Measurements from ENCODE around the gene BCL2L13.
"Not testable (repeated sequence)": the region's sequence is repeated elsewhere in the genome, so short reads cannot be mapped to it uniquely, and the experiment has no call there.

The BCL2L13 gene

GRCh38 chr22:17637490-17638181, 921 bp upstream of the BCL2L13 start:
- no peak for DNase-seq (ENCODE audit: low spot score)

DNA sequence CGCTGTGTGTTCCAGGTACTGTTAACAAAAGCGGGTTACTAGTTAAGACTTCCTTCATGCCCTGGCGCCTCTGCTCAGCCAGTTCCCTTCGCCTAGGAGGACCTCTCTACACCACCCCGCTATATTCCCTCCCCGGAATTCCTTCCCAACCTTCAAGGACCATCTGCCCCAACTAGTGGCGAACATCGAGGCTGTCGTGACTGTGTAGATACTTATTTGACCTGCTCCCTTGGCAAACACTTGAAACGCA, 450 bp upstream of the BCL2L13 start:
- peak; percentile 65 for DNase-seq (ENCODE audit: low spot score)

DNA sequence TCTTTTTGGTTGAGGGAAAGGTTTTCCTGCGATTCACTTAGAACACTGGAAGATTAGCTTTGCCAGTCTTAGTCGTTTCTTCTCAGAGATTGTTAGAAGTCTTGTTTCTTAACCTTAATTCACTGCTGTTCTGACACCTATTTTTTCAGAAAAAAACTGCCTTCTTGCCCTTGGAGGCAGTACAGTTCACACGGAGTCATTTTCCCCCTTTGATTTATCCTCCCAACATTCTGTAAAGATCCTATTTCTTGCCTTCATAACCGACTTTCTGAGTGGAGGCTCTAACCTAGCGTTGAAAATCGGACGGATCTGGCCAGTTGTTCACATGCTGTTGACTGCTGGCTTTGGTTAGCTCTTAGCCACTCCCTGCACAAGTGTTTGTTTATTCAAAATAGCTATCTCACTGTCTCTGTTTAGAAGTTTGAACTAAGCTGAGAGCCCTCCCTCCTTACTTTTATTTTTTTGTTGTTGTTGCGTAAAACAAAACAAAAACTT, 737 bp downstream of the BCL2L13 start:
- DNase-seq (ENCODE audit: low spot score) = peak; percentile 44

DNA sequence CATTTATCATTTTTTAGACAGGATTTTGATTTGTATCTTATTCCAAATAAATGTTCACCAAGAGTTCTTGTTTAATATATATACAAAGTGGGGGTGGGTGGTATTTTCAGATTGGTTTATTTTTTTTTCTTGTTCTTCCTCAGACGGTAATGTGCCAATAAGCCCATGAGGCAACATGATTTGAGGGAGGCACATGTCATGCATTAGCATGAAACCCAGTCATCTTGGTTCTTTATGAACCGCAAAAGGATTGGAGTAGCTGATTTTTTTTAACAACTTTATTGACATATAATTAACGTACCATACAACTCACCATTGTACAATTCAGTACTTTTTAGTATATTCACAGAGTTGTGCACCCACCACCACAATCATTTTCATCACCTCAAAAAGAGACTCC, 2.7 kb downstream of the BCL2L13 start:
- no peak for DNase-seq (ENCODE audit: low spot score)

- not testable (repeated sequence) for DNase-seq (ENCODE audit: low spot score)
Observed at GRCh38 chr22:17642357-17642756, 3.8 kb downstream of the BCL2L13 start.

DNA sequence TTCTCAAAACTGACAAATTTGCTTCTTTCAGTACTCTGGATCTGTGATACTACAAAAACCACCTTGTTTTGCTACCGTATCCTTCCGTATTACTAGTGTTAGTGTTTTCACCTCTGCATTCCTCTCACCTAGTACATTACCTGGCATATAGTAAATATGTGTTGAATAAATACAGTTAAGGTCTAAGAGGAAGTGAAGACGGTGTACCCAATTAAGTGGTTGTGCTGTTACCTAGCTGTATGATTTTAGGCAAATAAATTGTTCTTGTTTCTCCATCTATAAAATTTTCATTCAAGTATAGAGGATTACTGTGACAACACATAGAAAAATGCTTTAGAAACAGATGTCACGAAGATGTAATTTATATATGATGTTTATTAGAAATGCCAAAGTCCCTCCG, 8.9 kb downstream of the BCL2L13 start:
- DNase-seq (ENCODE audit: low spot score) = no peak

GRCh38 chr22:17647991-17648390, 9.4 kb downstream of the BCL2L13 start:
- no peak for DNase-seq (ENCODE audit: low spot score)

DNA sequence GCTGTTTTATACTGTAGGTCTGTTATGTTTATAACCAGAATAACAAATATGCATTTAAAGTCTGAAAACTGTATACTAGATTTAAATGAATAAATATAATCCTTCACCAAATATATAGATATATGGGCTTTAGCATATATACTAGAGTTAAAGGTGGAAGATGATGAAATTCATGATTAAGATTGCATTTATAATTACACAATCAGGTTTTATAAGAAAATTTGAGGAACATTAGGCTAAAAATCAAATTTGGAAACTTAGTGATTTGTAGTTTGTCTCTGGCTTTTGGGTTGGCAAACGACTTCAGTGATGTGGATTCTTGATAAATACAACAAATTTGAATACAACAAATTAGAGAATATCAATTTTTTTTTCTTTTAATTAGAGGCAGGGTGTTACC, 10.0 kb downstream of the BCL2L13 start:
- DNase-seq (ENCODE audit: low spot score) = no peak

DNA sequence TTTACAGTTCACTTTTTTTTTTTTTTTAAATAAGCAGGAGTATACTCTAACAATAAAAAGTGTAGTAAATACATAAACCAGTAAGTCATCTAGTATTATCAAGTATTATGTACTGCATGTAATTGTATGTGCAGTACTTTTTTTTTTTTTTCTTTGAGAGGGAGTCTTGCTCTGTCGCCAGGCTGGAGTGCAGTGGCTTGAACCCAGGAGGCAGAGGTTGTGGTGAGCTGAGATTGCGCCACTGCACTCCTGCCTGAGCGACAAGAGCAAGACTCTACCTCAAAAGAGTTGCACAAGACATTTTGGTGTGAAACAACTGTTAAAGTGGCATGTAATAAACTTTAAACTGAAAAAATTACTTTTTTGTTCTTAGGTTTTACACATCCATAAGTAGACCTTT, 16.7 kb downstream of the BCL2L13 start:
- DNase-seq (ENCODE audit: low spot score) = no peak

GRCh38 chr22:17656870-17657395, 18.4 kb downstream of the BCL2L13 start:
- DNase-seq (ENCODE audit: low spot score) = no peak

- no peak for DNase-seq (ENCODE audit: low spot score)
Observed at GRCh38 chr22:17664414-17665055, 26.0 kb downstream of the BCL2L13 start.

DNA sequence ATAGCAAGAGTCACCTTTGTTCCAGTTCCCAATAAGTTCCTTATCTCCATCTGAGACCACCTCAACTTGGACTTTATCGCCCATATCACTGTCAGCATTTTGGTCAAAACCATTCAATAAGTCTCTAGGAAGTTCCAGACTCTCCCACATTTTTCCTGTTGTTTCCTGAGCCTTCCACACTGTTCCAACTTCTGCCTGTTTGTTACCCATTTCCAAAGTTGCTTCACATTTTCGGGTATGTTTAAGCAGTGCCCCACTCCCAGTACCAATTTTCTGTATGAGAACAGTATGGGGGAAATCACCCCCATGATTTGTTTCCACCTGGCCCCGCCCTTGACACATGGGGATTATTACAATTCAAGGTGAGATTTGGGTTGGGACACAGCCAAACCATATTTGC, 26.7 kb downstream of the BCL2L13 start:
- DNase-seq (ENCODE audit: low spot score) = no peak

DNA sequence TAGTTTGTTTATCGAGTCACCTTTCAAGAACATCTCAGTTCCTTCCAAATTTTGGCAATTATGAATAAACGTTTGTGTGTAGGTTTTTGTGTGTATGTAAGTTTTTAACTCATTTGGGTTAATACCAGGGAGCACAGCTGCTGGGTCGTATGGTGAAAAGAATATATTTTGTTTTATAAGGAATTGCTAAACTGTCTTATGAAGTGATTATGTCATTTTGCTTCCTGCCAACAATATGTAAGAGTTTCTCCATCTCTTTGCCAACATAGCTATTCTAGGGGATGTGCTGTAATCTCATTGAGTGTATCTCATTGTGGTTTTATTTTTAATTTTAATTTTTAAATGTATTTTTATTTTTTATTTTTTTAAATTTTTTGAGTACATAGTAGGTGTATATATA, 27.3 kb downstream of the BCL2L13 start:
- DNase-seq (ENCODE audit: low spot score) = no peak

- not testable (repeated sequence) for DNase-seq (ENCODE audit: low spot score)
Observed at GRCh38 chr22:17671521-17672092, 33.0 kb downstream of the BCL2L13 start.

- DNase-seq (ENCODE audit: low spot score) = no peak
Observed at GRCh38 chr22:17672417-17672991, 33.9 kb downstream of the BCL2L13 start.

DNA sequence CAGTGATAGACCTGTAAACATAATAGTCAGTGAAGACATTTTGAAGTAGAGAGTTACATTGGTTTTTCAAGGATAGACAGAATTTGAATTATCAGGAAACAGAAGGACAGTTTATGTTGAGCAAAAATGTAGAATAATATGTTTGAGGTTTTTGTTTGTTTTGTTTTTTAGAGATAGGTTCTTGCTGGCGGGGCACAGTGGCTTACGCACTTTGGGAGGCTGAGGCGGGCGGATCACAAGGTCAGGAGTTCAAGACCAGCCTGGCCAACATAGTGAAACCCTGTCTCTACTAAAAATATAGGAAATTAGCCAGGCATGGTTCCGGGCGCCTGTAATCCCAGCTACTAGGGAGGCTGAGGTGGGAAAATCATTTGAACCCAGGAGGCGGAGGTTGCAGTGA, 35.6 kb downstream of the BCL2L13 start:
- DNase-seq (ENCODE audit: low spot score) = no peak

GRCh38 chr22:17675584-17675983, 37.0 kb downstream of the BCL2L13 start:
- no peak for DNase-seq (ENCODE audit: low spot score)

DNA sequence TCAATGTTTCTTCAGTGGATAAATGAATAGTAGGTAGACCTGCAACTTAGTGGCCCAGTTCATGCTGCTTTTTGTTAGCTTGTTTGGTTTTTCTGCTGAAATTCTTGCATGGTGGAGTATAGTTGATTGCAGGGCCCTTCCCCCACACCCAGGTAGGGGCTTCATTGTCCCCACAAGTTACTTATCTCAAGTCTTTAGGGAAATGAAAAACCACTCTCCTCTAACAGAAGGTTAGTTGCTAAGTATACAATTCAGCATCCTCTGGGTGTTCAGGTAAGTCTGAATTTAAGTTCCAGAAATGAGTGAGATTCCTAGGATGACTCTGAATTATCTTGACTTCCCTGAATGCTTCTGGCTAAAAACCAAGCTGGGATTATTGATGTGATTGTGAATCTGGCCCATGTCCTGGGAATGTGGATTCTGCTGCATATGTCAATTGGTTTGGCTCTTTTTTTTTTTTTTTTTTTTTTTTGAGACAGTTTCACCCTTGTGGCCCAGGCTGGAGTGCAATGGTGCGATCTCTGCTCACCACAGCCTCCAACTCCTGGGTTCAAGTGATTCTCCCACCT, 40.3 kb downstream of the BCL2L13 start:
- no peak for DNase-seq (ENCODE audit: low spot score)

- no peak for DNase-seq (ENCODE audit: low spot score)
Observed at GRCh38 chr22:17684245-17684644, 45.7 kb downstream of the BCL2L13 start.

GRCh38 chr22:17692841-17693240, 54.3 kb downstream of the BCL2L13 start:
- no peak for DNase-seq (ENCODE audit: low spot score)

- DNase-seq (ENCODE audit: low spot score) = no peak
Observed at GRCh38 chr22:17694193-17694592, 55.6 kb downstream of the BCL2L13 start.

- no peak for DNase-seq (ENCODE audit: low spot score)
Observed at GRCh38 chr22:17694752-17695151, 56.2 kb downstream of the BCL2L13 start.

DNA sequence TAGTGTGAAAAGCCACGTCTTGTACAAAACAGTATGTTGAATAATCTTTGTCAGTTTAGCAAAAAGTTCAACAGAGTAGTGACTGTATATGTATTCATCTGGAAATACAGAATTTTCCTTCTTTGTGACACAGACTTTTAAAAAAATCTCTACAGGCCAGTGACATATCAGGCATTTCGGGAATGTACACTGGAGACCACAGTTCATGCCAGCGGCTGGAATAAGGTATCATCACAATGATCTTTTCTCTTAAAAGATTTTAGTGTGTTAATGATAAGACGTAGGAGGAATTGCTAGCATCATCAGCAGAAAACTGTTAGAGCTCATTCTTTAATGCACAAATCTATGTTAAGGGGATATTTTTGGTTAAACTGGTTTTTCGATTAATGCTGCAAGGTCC, 57.4 kb downstream of the BCL2L13 start:
- no peak for DNase-seq (ENCODE audit: low spot score)

Data from D341Med (cell line).